IMR-90 (cell line): ENCODE data around the gene SLIT3.
"Not testable (repeated sequence)": the region's sequence is repeated elsewhere in the genome, so short reads cannot be mapped to it uniquely, and the experiment has no call there.

Experiments
- BHLHE40 ChIP-seq: fragments of 150-350 bp; IDR thresholded peaks from 2 replicates; pipeline ENCODE4 v1.6.1; 2016; ENCODE audit warnings: mild to moderate bottlenecking, low read depth, low read length
- CEBPB ChIP-seq: IDR thresholded peaks from 2 replicates; pipeline ENCODE4 v1.6.1; 2012; ENCODE audit warnings: low read depth, low read length, improper control_type of control experiment
- CHD1 ChIP-seq: IDR thresholded peaks from 2 replicates; pipeline ENCODE4 v1.6.1; 2012; ENCODE audit warnings: low read depth, low read length, improper control_type of control experiment
- CTCF ChIP-seq: conservative IDR thresholded peaks from 2 replicates; pipeline ENCODE4 v1.5.1; 2012; ENCODE audit warnings: mild to moderate bottlenecking, low read depth, low read length, improper control_type of control experiment
- FOS ChIP-seq: fragments of 150-350 bp; IDR thresholded peaks from 2 replicates; pipeline ENCODE4 v1.6.1; 2016; ENCODE audit warnings: low read depth, low read length
- MAFK ChIP-seq: IDR thresholded peaks from 2 replicates; pipeline ENCODE4 v1.6.1; 2012; ENCODE audit warnings: low read depth, low read length, improper control_type of control experiment
- MXI1 ChIP-seq: IDR thresholded peaks from 2 replicates; pipeline ENCODE4 v1.6.1; 2012; ENCODE audit warnings: low read depth, mild to moderate bottlenecking, low read length, moderate library complexity, borderline replicate concordance
- POLR2A ChIP-seq: IDR thresholded peaks from 2 replicates; pipeline ENCODE4 v1.6.1; 2012; ENCODE audit warnings: mild to moderate bottlenecking, low read depth, low read length

GRCh38 chr5:168630958-168631357 is 670.0 kb downstream of the SLIT3 start:
- TF ChIP-seq CTCF, MXI1, FOS, CEBPB, POLR2A, CHD1, MAFK, BHLHE40: not testable (repeated sequence)
